SJCRH30 (cell line): ENCODE results near the gene TCFL5. TPM values are rescaled to one million over a fixed set of nuclear protein-coding genes. Genes with fewer than 3 reads are reported as not detected.

Experiments
- DNase-seq, 2 experiments: peaks; one replicate each; pipeline ENCODE4 v3.0.0-alpha.2; 2015 to 2020
- H3K27ac ChIP-seq: fragments of 250-450 bp; sonication (Bioruptor Pico); 2 replicates; pipeline ENCODE4 v1.5.1; 2020; ENCODE audit warnings: mild to moderate bottlenecking, moderate library complexity
- H3K27me3 ChIP-seq: fragments of 250-450 bp; sonication (Bioruptor Pico); 2 replicates; pipeline ENCODE4 v1.5.1; 2020; ENCODE audit warnings: mild to moderate bottlenecking, moderate library complexity
- H3K36me3 ChIP-seq: fragments of 250-450 bp; sonication (Bioruptor Pico); 2 replicates; pipeline ENCODE4 v1.5.1; 2020; ENCODE audit warnings: mild to moderate bottlenecking, moderate library complexity
- H3K4me1 ChIP-seq: fragments of 250-450 bp; sonication (Bioruptor Pico); 2 replicates; pipeline ENCODE4 v1.5.1; 2020; ENCODE audit warnings: mild to moderate bottlenecking, moderate library complexity
- H3K4me3 ChIP-seq: fragments of 250-450 bp; sonication (Bioruptor Pico); 2 replicates; pipeline ENCODE4 v1.5.1; 2020; ENCODE audit warnings: mild to moderate bottlenecking, moderate library complexity
- H3K9me3 ChIP-seq: fragments of 250-450 bp; sonication (Bioruptor Pico); replicated peaks from 2 replicates; pipeline ENCODE4 v1.5.1; 2020; ENCODE audit warnings: mild to moderate bottlenecking, moderate library complexity
- total RNA-seq: library from RNA; depleted of rRNA; stranded (reverse); fragments of >200 nt; shearing (Covaris generic); gene quantifications from 2 replicates; pipeline ENCODE4 v1.2.3, GENCODE V29; 2014

Gene TCFL5
- total RNA-seq, 1 experiment from 2014 or later, result 21.2 TPM

GRCh38 chr20:62822788-62823651, 38.6 kb downstream of the TCFL5 start:
- Histone ChIP-seq H3K4me3 (no peak overlapping the region), H3K36me3 (no peaks in the 10 kb centered on the region), H3K4me1 (peaks cover 30% of the 10 kb centered on the region), H3K27ac (no peak overlapping the region), H3K27me3 (peaks cover 37% of the 10 kb centered on the region), H3K9me3 (no peaks in the 10 kb centered on the region)
- DNase-seq, result peak; percentile 70 to 82

GRCh38 chr20:62822239-62822787, 39.3 kb downstream of the TCFL5 start:
- Histone ChIP-seq H3K27me3 (peaks cover 30% of the 10 kb centered on the region), H3K9me3 (no peaks in the 10 kb centered on the region), H3K36me3 (no peaks in the 10 kb centered on the region), H3K4me3 (no peak overlapping the region), H3K4me1 (peaks cover 36% of the 10 kb centered on the region), H3K27ac (no peak overlapping the region)
- no peak for DNase-seq

- H3K27ac ChIP-seq, result no peak overlapping the region
- H3K4me3 ChIP-seq, result no peak overlapping the region
- H3K4me1 ChIP-seq, result peaks cover 36% of the 10 kb centered on the region
- peaks cover 24% of the 10 kb centered on the region for H3K27me3 ChIP-seq
- H3K9me3 ChIP-seq, result no peaks in the 10 kb centered on the region
- H3K36me3 ChIP-seq, result no peaks in the 10 kb centered on the region
- no peak for DNase-seq
Measured at GRCh38 chr20:62821726-62822210, 39.9 kb downstream of the TCFL5 start.

- no peak overlapping the region for H3K27ac ChIP-seq
- H3K36me3 ChIP-seq, result no peaks in the 10 kb centered on the region
- H3K4me1 ChIP-seq, result peaks cover 36% of the 10 kb centered on the region
- peaks cover 18% of the 10 kb centered on the region for H3K27me3 ChIP-seq
- H3K4me3 ChIP-seq, result no peak overlapping the region
- DNase-seq, result peak in 1 of 2 experiments; percentile 33
- no peaks in the 10 kb centered on the region for H3K9me3 ChIP-seq
Measured at GRCh38 chr20:62820962-62821725, 40.5 kb downstream of the TCFL5 start.

- Histone ChIP-seq H3K4me3 (no peak overlapping the region), H3K27me3 (peaks cover 13% of the 10 kb centered on the region), H3K27ac (no peak overlapping the region), H3K4me1 (peaks cover 34% of the 10 kb centered on the region), H3K9me3 (no peaks in the 10 kb centered on the region), H3K36me3 (no peaks in the 10 kb centered on the region)
- DNase-seq, result peak in 1 of 2 experiments; percentile 34
Measured at GRCh38 chr20:62820208-62820961, 41.2 kb downstream of the TCFL5 start.

- no peak overlapping the region for H3K27ac ChIP-seq
- H3K36me3 ChIP-seq, result no peaks in the 10 kb centered on the region
- no peak overlapping the region for H3K4me3 ChIP-seq
- no peaks in the 10 kb centered on the region for H3K9me3 ChIP-seq
- peak; percentile 77 to 81 for DNase-seq
- peaks cover 30% of the 10 kb centered on the region for H3K4me1 ChIP-seq
- H3K27me3 ChIP-seq, result peaks cover 10% of the 10 kb centered on the region; the same call in 1 of the 2 replicates
Measured at GRCh38 chr20:62819494-62820174, 42.0 kb downstream of the TCFL5 start.

- Histone ChIP-seq H3K9me3 (no peaks in the 10 kb centered on the region), H3K4me1 (peaks cover 26% of the 10 kb centered on the region), H3K36me3 (no peaks in the 10 kb centered on the region), H3K27ac (peak overlapping the region; percentile 81), H3K27me3 (peaks cover 10% of the 10 kb centered on the region; the same call in 1 of the 2 replicates), H3K4me3 (peak overlapping the region; percentile 11)
- peak; percentile 99 for DNase-seq
Measured at GRCh38 chr20:62818592-62819493, 42.8 kb downstream of the TCFL5 start.

- no peaks in the 10 kb centered on the region for H3K36me3 ChIP-seq
- no peaks in the 10 kb centered on the region for H3K9me3 ChIP-seq
- DNase-seq, result peak in 1 of 2 experiments; percentile 66
- H3K4me3 ChIP-seq, result 0 out of 2 replicates have a peak overlapping the region, but pooled peaks have one; percentile 3
- peak overlapping the region; percentile 81 for H3K27ac ChIP-seq
- peaks cover 6% of the 10 kb centered on the region; the same call in 1 of the 2 replicates for H3K27me3 ChIP-seq
- H3K4me1 ChIP-seq, result peaks cover 26% of the 10 kb centered on the region
Measured at GRCh38 chr20:62817975-62818591, 43.5 kb downstream of the TCFL5 start.

GRCh38 chr20:62816884-62817873, 44.4 kb downstream of the TCFL5 start, which contains the start of gene COL9A3:
COL9A3 (plus strand) TSS chr20:62817050; CDS start chr20:62817065, 15 bp downstream.
- H3K27me3 ChIP-seq, result peaks cover 6% of the 10 kb centered on the region; the same call in 1 of the 2 replicates
- H3K36me3 ChIP-seq, result peaks cover 4% of the 10 kb centered on the region
- H3K4me3 ChIP-seq, result no peak within 1 kb of the TSS
- H3K4me1 ChIP-seq, result peaks cover 26% of the 10 kb centered on the region
- peak within 1 kb of the TSS; percentile 81 for H3K27ac ChIP-seq
- H3K9me3 ChIP-seq, result no peaks in the 10 kb centered on the region
- DNase-seq, result no peak

- H3K27me3 ChIP-seq, result peaks cover 6% of the 10 kb centered on the region; the same call in 1 of the 2 replicates
- H3K36me3 ChIP-seq, result peaks cover 7% of the 10 kb centered on the region
- H3K9me3 ChIP-seq, result no peaks in the 10 kb centered on the region
- peaks cover 26% of the 10 kb centered on the region for H3K4me1 ChIP-seq
- no peak overlapping the region for H3K27ac ChIP-seq
- no peak overlapping the region for H3K4me3 ChIP-seq
- DNase-seq, result no peak
Measured at GRCh38 chr20:62816031-62816883, 45.4 kb downstream of the TCFL5 start.
